ENCODE data around the gene CUL7. TPM values are rescaled to one million over a fixed set of nuclear protein-coding genes. Genes with fewer than 3 reads are reported as not detected.

Gene CUL7
- total RNA-seq, 1 donor: 54.8 TPM

GRCh38 chr6:43070028-43070632 is 16.5 kb upstream of the CUL7 start:
- DNase-seq (ENCODE audit: low read depth): peak; percentile 78
- no peak overlapping the region for H3K4me3 ChIP-seq (ENCODE audit: low read depth, low read length)
- peak; percentile 65 for TF ChIP-seq CTCF (IDR thresholded peaks at IDR 0.05; ENCODE audit: insufficient read depth, low read depth, low read length)

GRCh38 chr6:43062818-43063217 is 9.2 kb upstream of the CUL7 start:
- DNase-seq (ENCODE audit: low read depth): no peak
- H3K4me3 ChIP-seq (ENCODE audit: low read depth, low read length): no peak overlapping the region
- no peak for TF ChIP-seq CTCF (IDR thresholded peaks at IDR 0.05; ENCODE audit: insufficient read depth, low read depth, low read length)

GRCh38 chr6:43061861-43062260 is 8.2 kb upstream of the CUL7 start:
- no peak for DNase-seq (ENCODE audit: low read depth)
- TF ChIP-seq CTCF (IDR thresholded peaks at IDR 0.05; ENCODE audit: insufficient read depth, low read depth, low read length): no peak
- no peak overlapping the region for H3K4me3 ChIP-seq (ENCODE audit: low read depth, low read length)

GRCh38 chr6:43060755-43061633 is 7.3 kb upstream of the CUL7 start:
- TF ChIP-seq CTCF (IDR thresholded peaks at IDR 0.05; ENCODE audit: insufficient read depth, low read depth, low read length): no peak
- H3K4me3 ChIP-seq (ENCODE audit: low read depth, low read length): peak overlapping the region; percentile 99
- DNase-seq (ENCODE audit: low read depth): no peak

GRCh38 chr6:43060034-43060754 is 6.5 kb upstream of the CUL7 start:
- H3K4me3 ChIP-seq (ENCODE audit: low read depth, low read length): peak overlapping the region; percentile 99
- no peak for TF ChIP-seq CTCF (IDR thresholded peaks at IDR 0.05; ENCODE audit: insufficient read depth, low read depth, low read length)
- DNase-seq (ENCODE audit: low read depth): peak; percentile 16

GRCh38 chr6:43059168-43060033 is 5.8 kb upstream of the CUL7 start, which contains the start of the genes KLC4 and MRPL2:
Gene KLC4 (plus strand): TSS chr6:43059631. CDS start chr6:43061336, 1,705 bp downstream.
Gene MRPL2 (minus strand): TSS chr6:43059434. CDS start chr6:43059381, 53 bp downstream.
- peak; percentile 99 for DNase-seq (ENCODE audit: low read depth)
- no peak for TF ChIP-seq CTCF (IDR thresholded peaks at IDR 0.05; ENCODE audit: insufficient read depth, low read depth, low read length)
- peak within 1 kb of the TSS; percentile 99 for H3K4me3 ChIP-seq (ENCODE audit: low read depth, low read length)
